H1 (cell line): ENCODE measurements around the gene FUBP3. TPM values are rescaled to one million over a fixed set of nuclear protein-coding genes. Genes with fewer than 3 reads are reported as not detected.

Experiments used
- BACH1 ChIP-seq: IDR thresholded peaks from 2 replicates; pipeline ENCODE4 v1.6.1; 2012; ENCODE audit warnings: low read length, improper control_type of control experiment
- BCL11A ChIP-seq, 2 experiments: IDR thresholded peaks; one replicate each; pipeline ENCODE4 v1.6.1; 2011; ENCODE audit warnings: low read depth in 2 of 2, low read length in 2 of 2, mild to moderate bottlenecking in 2 of 2
- EP300 ChIP-seq, 2 experiments: IDR thresholded peaks; 1 replicate in 1 of 2; 2 replicates in 1 of 2; pipeline ENCODE4 v1.6.1; 2011 to 2012; ENCODE audit warnings: low read depth in 2 of 2, low read length in 2 of 2, mild to moderate bottlenecking in 2 of 2, borderline replicate concordance in 1 of 2, inconsistent platforms in 1 of 2, moderate library complexity in 1 of 2
- KDM4A ChIP-seq: IDR thresholded peaks from one replicate; pipeline ENCODE4 v1.7.1; 2012; ENCODE audit warnings: low read depth, mild to moderate bottlenecking, moderate library complexity, low read length, inconsistent platforms; ENCODE audit not compliant: severe bottlenecking
- SIN3A ChIP-seq, 2 experiments: IDR thresholded peaks in 1 of 2; conservative IDR thresholded peaks in 1 of 2; 2 replicates each; pipeline ENCODE4 v1.6.1; 2011 to 2012; ENCODE audit warnings: low read length in 2 of 2, improper control_type of control experiment in 1 of 2, low read depth in 1 of 2, mild to moderate bottlenecking in 1 of 2
- TBP ChIP-seq: IDR thresholded peaks from 2 replicates; pipeline ENCODE4 v1.6.1; 2011; ENCODE audit warnings: low read depth, low read length, improper control_type of control experiment
- TEAD4 ChIP-seq: IDR thresholded peaks from 2 replicates; pipeline ENCODE4 v1.6.1; 2012; ENCODE audit warnings: low read depth, low read length, inconsistent platforms, mixed read lengths
- polyA plus RNA-seq, 7 experiments: library from polyadenylated mRNA; depleted of rRNA in 3 of 7; stranded (reverse) in 5 of 7; unstranded in 2 of 7; fragments of >200 nt in 5 of 7; fragments of 200-250 nt in 2 of 7; gene quantifications; 1 replicate in 5 of 7; 2 replicates in 1 of 7; 4 replicates in 1 of 7; pipeline versions ENCODE4 v1.2.1 to v1.2.3, GENCODE V29; 2011 to 2013; ENCODE audit warnings: missing spikeins in 2 of 7, mixed read lengths in 2 of 7
- total RNA-seq: library from RNA; stranded (reverse); fragmentation: NEBNext Ultra II Directional; extraction: Animal tissue kit (Norgen Biotek cat#: 25700); gene quantifications from 2 replicates; pipeline ENCODE4 v1.2.1, GENCODE V29; 2021
- TF ChIP-seq, protein P1 (sequence below): fragments of 300-600 bp; sonication (generic); IDR thresholded peaks from 2 replicates; pipeline ENCODE4 v1.7.1; 2012; ENCODE audit warnings: low read length, moderate library complexity, mild to moderate bottlenecking, inconsistent platforms; ENCODE audit not compliant: insufficient replicate concordance
- TF ChIP-seq, protein P2 (sequence below): IDR thresholded peaks from 2 replicates; pipeline ENCODE4 v1.6.1; 2012; ENCODE audit warnings: inconsistent platforms

Gene FUBP3
- total and polyA plus RNA-seq, 2 of the 8 experiments (the other 6 are each of a cell fraction or from before 2014, with no cell fraction given) = 23.7 to 76.4 TPM

DNA sequence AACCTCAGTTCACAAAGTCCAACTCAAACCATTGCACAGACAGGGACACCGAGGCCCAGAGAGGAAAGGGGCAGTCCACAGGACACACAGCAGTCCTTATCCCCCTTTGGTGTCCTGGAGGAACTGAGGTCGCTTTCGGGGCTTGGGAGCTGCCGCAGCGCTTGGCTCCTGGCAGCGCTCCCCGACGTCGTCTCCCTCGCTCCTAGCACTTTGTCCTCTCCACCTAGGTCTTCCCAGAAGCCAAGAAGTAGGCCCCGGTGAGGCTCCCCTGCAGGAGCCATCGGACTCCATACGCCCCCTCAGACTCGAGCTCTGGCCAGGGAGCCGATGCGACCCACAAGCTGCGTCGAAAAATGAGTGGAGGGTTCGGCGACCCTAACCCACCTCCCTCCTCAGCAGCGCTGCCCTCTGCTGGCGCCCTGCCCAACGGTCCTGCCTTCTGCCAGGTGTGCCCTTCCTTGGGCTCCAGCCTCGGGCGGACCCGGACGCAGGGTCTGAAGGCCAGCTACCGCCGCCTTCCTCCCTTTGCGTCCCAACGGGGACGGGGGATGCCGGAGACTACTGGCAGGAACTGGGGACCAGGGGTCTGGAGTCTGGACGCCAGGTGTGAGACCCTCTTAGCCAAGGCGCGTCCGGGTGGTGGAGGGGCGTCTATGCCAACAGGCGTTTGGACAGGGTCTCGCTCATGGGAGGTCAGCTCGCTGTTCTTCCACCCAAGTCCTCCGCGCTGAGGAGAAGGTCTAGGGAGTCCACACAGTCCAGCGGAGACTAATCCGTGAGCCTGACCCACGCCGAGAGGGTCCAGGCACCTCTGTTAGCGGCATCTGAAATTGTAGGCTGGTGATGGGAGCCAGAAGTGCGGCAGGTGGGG, 83.0 kb downstream of the FUBP3 start (continued):
- TF ChIP-seq, protein P1, sequence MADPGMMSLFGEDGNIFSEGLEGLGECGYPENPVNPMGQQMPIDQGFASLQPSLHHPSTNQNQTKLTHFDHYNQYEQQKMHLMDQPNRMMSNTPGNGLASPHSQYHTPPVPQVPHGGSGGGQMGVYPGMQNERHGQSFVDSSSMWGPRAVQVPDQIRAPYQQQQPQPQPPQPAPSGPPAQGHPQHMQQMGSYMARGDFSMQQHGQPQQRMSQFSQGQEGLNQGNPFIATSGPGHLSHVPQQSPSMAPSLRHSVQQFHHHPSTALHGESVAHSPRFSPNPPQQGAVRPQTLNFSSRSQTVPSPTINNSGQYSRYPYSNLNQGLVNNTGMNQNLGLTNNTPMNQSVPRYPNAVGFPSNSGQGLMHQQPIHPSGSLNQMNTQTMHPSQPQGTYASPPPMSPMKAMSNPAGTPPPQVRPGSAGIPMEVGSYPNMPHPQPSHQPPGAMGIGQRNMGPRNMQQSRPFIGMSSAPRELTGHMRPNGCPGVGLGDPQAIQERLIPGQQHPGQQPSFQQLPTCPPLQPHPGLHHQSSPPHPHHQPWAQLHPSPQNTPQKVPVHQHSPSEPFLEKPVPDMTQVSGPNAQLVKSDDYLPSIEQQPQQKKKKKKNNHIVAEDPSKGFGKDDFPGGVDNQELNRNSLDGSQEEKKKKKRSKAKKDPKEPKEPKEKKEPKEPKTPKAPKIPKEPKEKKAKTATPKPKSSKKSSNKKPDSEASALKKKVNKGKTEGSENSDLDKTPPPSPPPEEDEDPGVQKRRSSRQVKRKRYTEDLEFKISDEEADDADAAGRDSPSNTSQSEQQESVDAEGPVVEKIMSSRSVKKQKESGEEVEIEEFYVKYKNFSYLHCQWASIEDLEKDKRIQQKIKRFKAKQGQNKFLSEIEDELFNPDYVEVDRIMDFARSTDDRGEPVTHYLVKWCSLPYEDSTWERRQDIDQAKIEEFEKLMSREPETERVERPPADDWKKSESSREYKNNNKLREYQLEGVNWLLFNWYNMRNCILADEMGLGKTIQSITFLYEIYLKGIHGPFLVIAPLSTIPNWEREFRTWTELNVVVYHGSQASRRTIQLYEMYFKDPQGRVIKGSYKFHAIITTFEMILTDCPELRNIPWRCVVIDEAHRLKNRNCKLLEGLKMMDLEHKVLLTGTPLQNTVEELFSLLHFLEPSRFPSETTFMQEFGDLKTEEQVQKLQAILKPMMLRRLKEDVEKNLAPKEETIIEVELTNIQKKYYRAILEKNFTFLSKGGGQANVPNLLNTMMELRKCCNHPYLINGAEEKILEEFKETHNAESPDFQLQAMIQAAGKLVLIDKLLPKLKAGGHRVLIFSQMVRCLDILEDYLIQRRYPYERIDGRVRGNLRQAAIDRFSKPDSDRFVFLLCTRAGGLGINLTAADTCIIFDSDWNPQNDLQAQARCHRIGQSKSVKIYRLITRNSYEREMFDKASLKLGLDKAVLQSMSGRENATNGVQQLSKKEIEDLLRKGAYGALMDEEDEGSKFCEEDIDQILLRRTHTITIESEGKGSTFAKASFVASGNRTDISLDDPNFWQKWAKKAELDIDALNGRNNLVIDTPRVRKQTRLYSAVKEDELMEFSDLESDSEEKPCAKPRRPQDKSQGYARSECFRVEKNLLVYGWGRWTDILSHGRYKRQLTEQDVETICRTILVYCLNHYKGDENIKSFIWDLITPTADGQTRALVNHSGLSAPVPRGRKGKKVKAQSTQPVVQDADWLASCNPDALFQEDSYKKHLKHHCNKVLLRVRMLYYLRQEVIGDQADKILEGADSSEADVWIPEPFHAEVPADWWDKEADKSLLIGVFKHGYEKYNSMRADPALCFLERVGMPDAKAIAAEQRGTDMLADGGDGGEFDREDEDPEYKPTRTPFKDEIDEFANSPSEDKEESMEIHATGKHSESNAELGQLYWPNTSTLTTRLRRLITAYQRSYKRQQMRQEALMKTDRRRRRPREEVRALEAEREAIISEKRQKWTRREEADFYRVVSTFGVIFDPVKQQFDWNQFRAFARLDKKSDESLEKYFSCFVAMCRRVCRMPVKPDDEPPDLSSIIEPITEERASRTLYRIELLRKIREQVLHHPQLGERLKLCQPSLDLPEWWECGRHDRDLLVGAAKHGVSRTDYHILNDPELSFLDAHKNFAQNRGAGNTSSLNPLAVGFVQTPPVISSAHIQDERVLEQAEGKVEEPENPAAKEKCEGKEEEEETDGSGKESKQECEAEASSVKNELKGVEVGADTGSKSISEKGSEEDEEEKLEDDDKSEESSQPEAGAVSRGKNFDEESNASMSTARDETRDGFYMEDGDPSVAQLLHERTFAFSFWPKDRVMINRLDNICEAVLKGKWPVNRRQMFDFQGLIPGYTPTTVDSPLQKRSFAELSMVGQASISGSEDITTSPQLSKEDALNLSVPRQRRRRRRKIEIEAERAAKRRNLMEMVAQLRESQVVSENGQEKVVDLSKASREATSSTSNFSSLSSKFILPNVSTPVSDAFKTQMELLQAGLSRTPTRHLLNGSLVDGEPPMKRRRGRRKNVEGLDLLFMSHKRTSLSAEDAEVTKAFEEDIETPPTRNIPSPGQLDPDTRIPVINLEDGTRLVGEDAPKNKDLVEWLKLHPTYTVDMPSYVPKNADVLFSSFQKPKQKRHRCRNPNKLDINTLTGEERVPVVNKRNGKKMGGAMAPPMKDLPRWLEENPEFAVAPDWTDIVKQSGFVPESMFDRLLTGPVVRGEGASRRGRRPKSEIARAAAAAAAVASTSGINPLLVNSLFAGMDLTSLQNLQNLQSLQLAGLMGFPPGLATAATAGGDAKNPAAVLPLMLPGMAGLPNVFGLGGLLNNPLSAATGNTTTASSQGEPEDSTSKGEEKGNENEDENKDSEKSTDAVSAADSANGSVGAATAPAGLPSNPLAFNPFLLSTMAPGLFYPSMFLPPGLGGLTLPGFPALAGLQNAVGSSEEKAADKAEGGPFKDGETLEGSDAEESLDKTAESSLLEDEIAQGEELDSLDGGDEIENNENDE = no peak
- TF ChIP-seq SIN3A (conservative IDR thresholded peaks at IDR 0.05 in 1 of 2, IDR thresholded peaks at IDR 0.05 in 1 of 2; ENCODE audit: low read depth in 1 of 2, low read length in 2 of 2) (0 out of 4 replicates have a peak, but pooled peaks of 1 of the 2 experiments have one; percentile 17), BACH1 (no peak), BCL11A (IDR thresholded peaks at IDR 0.05; ENCODE audit: low read depth in 2 of 2, low read length in 2 of 2) (no peak), TBP (peak; percentile 45; the same call in 1 of the 2 replicates), KDM4A (peak; percentile 37), TEAD4 (no peak), EP300 (IDR thresholded peaks at IDR 0.05; ENCODE audit: borderline replicate concordance in 1 of 2, low read depth in 2 of 2, low read length in 2 of 2) (no peak)
- TF ChIP-seq, protein P2, sequence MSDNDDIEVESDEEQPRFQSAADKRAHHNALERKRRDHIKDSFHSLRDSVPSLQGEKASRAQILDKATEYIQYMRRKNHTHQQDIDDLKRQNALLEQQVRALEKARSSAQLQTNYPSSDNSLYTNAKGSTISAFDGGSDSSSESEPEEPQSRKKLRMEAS = peak; percentile 37; the same call in 1 of the 2 replicates
